Pancreas (tissue), 10 donors: ENCODE measurements around the gene BOK. TPM values are rescaled to one million over a fixed set of nuclear protein-coding genes. Genes with fewer than 3 reads are reported as not detected.

Experiments used
- ATAC-seq, 4 donors: fragments of 200-7000 bp; cut with Tn5 transposase; one replicate each; pipeline versions ENCODE4 v1.8.0 to v1.9.1; 2020; ENCODE audit warnings: mild to moderate bottlenecking in 4 of 4, moderate library complexity in 4 of 4
- DNase-seq, 6 donors: peaks; one replicate each; pipeline ENCODE4 v3.0.0-alpha.2; 2020
- FAIRE-seq: peaks from 2 replicates; lab custom pipeline; 2012; peaks lifted over from hg19 to GRCh38; lab: Jason Lieb, UNC
- H3K27ac ChIP-seq, 4 donors: fragments of 200-600 bp; sonication (generic); 1 replicate in 3 of 4; 2 replicates in 1 of 4; pipeline versions ENCODE4 v1.5.0 to v1.8.0; 2020
- H3K27me3 ChIP-seq, 4 donors: fragments of 200-600 bp; one replicate each; pipeline ENCODE4 v1.8.0; 2021
- H3K36me3 ChIP-seq, 3 donors: fragments of 200-600 bp; sonication (generic) in 1 of 3; one replicate each; pipeline versions ENCODE4 v1.5.0 to v1.8.0; 2020 to 2021
- H3K4me1 ChIP-seq, 3 donors: fragments of 200-600 bp; one replicate each; pipeline ENCODE4 v1.8.0; 2021
- H3K4me3 ChIP-seq, 4 donors: fragments of 200-600 bp; sonication (generic) in 2 of 4; one replicate each; pipeline versions ENCODE4 v1.5.0 to v1.8.0; 2020 to 2021
- H3K9me3 ChIP-seq, 4 donors: fragments of 200-600 bp; one replicate each; pipeline ENCODE4 v1.8.0; 2021
- CTCF ChIP-seq, 4 donors: fragments of 200-600 bp; sonication (generic) in 3 of 4; IDR thresholded peaks; one replicate each; pipeline versions ENCODE4 v1.5.0 to v1.8.0; 2021; ENCODE audit warnings: antibody characterized with exemption in 4 of 4
- WGBS, 2 donors: extraction: QIAGEN DNeasy Blood & Tissue Kit; methylation state at CpG; one replicate each; pipeline ENCODE4 v1.1.7; 2013; 5-methylcytosine and 5-hydroxymethylcytosine counted together
- intact Hi-C, 3 donors: fragments of 100-400 bp; cut with DNase I; formaldehyde crosslinking; loops; one replicate each; pipeline versions ENCODE4 v1.11.1 to v1.14.2; 2022
- polyA plus RNA-seq, 2 donors: library from polyadenylated mRNA; stranded (reverse); fragments of 200-250 nt; gene quantifications; one replicate each; pipeline ENCODE4 v1.2.3, GENCODE V29; 2013
- total RNA-seq, 6 donors: library from RNA; stranded (reverse); fragmentation: NEBNext Ultra II Directional in 4 of 6; extraction: Animal tissue kit (Norgen Biotek cat#: 25700) in 4 of 6; gene quantifications; one replicate each; pipeline versions ENCODE4 v1.2.1 to v1.2.4, GENCODE V29; 2021 to 2023
- donor health status: healthy with polysubstance abuse.
- donor health status: DM: no; HTN: no; CAD: no; lungs with moderate emphysema.
- donor health status: DM: no; HTN: no; CAD: no.
- donor health status: control.
- donor health status: control.
- donor health status: Bipolar disorder and iron deficiency.
- donor health status: DM: yes; HTN: yes; CAD: no.
- donor health status: DM: no; HTN: no; CAD: no.
- donor health status: DM: no; HTN: no; CAD: no.
- donor health status: DM: yes; HTN: yes; CAD: no.

Gene BOK
- total and polyA plus RNA-seq, 8 donors, result 10.0 to 24.8 (median 11.6) TPM

- FAIRE-seq, result no peak
- TF ChIP-seq CTCF (IDR thresholded peaks at IDR 0.05), result no peak
- intact Hi-C loops, result no loop called here
- no peaks in the 10 kb centered on the region for H3K36me3 ChIP-seq
- ATAC-seq, result peak; percentile 66 to 81 (median 68)
- peak in 4 of 6 donors; percentile 41 to 81 (median 63) for DNase-seq
- H3K27me3 ChIP-seq, result no peaks in the 10 kb centered on the region
- WGBS, 2 donors, result 2 to 3% methylated on average over 43 to 78 of the region's 78 CpGs
- H3K4me1 ChIP-seq, result peaks cover 0 to 10% (median 8%) of the 10 kb centered on the region in 3 donors
- peak overlapping the region in 2 of 4 donors; percentile 57 to 67 for H3K27ac ChIP-seq
- peak overlapping the region; percentile 52 to 82 (median 56) for H3K4me3 ChIP-seq
- H3K9me3 ChIP-seq, result no peaks in the 10 kb centered on the region
Measured at GRCh38 chr2:241559323-241560161, 997 bp downstream of the BOK start.

- intact Hi-C loops, result no loop called here
- no peaks in the 10 kb centered on the region for H3K36me3 ChIP-seq
- peak overlapping the region in 2 of 4 donors; percentile 57 to 67 for H3K27ac ChIP-seq
- DNase-seq (peak in 1 of 6 donors; percentile 76), FAIRE-seq (no peak), ATAC-seq (peak in 1 of 4 donors; percentile 1)
- H3K9me3 ChIP-seq, result no peaks in the 10 kb centered on the region
- H3K4me3 ChIP-seq, result peak overlapping the region in 2 of 4 donors; percentile 54 to 82
- H3K4me1 ChIP-seq, result peaks cover 0 to 10% (median 8%) of the 10 kb centered on the region in 3 donors
- 65 to 73% methylated on average over 18 of the region's 18 CpGs for WGBS, 2 donors
- H3K27me3 ChIP-seq, result no peaks in the 10 kb centered on the region
- no peak for TF ChIP-seq CTCF (IDR thresholded peaks at IDR 0.05)
Measured at GRCh38 chr2:241560162-241560882, 1.8 kb downstream of the BOK start.

- Histone ChIP-seq H3K27ac (peak overlapping the region in 1 of 4 donors; percentile 67), H3K9me3 (no peaks in the 10 kb centered on the region), H3K36me3 (no peaks in the 10 kb centered on the region), H3K4me3 (peak overlapping the region in 1 of 4 donors; percentile 82), H3K27me3 (no peaks in the 10 kb centered on the region), H3K4me1 (peaks cover 0 to 10% (median 8%) of the 10 kb centered on the region in 3 donors)
- intact Hi-C loops, result no loop called here
- ATAC-seq (peak in 2 of 4 donors; percentile 10 to 40), FAIRE-seq (no peak), DNase-seq (peak in 2 of 6 donors; percentile 55 to 73)
- TF ChIP-seq CTCF (IDR thresholded peaks at IDR 0.05), result no peak
- 42 to 63% methylated on average over 18 to 19 of the region's 19 CpGs for WGBS, 2 donors
Measured at GRCh38 chr2:241560883-241561474, 2.4 kb downstream of the BOK start.

GRCh38 chr2:241561832-241562231 is 3.3 kb downstream of the BOK start:
- DNase-seq (peak; percentile 45 to 84 (median 72)), ATAC-seq (peak in 3 of 4 donors; percentile 16 to 56 (median 35)), FAIRE-seq (no peak)
- H3K27me3 ChIP-seq, result no peaks in the 10 kb centered on the region
- no peak overlapping the region for H3K4me3 ChIP-seq
- TF ChIP-seq CTCF (IDR thresholded peaks at IDR 0.05), result no peak
- intact Hi-C loops, result no loop called here
- H3K9me3 ChIP-seq, result no peaks in the 10 kb centered on the region
- H3K36me3 ChIP-seq, result no peaks in the 10 kb centered on the region
- H3K4me1 ChIP-seq, result peaks cover 0 to 10% (median 8%) of the 10 kb centered on the region in 3 donors
- no peak overlapping the region for H3K27ac ChIP-seq
- 43 to 44% methylated on average over 12 to 18 of the region's 18 CpGs for WGBS, 2 donors
